ENCODE results near the gene DNMT3A.

- no peak for TF ChIP-seq EZH2 (IDR thresholded peaks at IDR 0.05; ENCODE audit: borderline replicate concordance, insufficient read depth, low read depth, low read length, poor library complexity, severe bottlenecking)
- TF ChIP-seq CTCF (IDR thresholded peaks at IDR 0.05): no peak
These were observed 5.6 kb upstream of the DNMT3A start for GRCh38 chr2:25347205-25347815.

All from B cell (primary cell).